ENCODE data around the gene YWHAB. TPM values are rescaled to one million over a fixed set of nuclear protein-coding genes. Genes with fewer than 3 reads are reported as not detected.

The YWHAB gene
- total RNA-seq, 1 donor from 2014 or later, result 43.2 TPM

- TF ChIP-seq, protein P1, sequence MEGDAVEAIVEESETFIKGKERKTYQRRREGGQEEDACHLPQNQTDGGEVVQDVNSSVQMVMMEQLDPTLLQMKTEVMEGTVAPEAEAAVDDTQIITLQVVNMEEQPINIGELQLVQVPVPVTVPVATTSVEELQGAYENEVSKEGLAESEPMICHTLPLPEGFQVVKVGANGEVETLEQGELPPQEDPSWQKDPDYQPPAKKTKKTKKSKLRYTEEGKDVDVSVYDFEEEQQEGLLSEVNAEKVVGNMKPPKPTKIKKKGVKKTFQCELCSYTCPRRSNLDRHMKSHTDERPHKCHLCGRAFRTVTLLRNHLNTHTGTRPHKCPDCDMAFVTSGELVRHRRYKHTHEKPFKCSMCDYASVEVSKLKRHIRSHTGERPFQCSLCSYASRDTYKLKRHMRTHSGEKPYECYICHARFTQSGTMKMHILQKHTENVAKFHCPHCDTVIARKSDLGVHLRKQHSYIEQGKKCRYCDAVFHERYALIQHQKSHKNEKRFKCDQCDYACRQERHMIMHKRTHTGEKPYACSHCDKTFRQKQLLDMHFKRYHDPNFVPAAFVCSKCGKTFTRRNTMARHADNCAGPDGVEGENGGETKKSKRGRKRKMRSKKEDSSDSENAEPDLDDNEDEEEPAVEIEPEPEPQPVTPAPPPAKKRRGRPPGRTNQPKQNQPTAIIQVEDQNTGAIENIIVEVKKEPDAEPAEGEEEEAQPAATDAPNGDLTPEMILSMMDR (IDR thresholded peaks at IDR 0.05; ENCODE audit: insufficient read depth, low read length, severe bottlenecking), result no peak
- H3K36me3 ChIP-seq (ENCODE audit: control insufficient read depth, insufficient read depth, low read length), result no peaks in the 10 kb centered on the region
- DNase-seq (ENCODE audit: low read depth), result no peak
- H3K27me3 ChIP-seq (ENCODE audit: control insufficient read depth, insufficient read depth, low read length), result peaks cover 2% of the 10 kb centered on the region
- no peak for FAIRE-seq
- no peak overlapping the region for H3K4me3 ChIP-seq (ENCODE audit: low read depth, low read length)
Observed at GRCh38 chr20:44850837-44851236, 34.7 kb upstream of the YWHAB start.

DNA sequence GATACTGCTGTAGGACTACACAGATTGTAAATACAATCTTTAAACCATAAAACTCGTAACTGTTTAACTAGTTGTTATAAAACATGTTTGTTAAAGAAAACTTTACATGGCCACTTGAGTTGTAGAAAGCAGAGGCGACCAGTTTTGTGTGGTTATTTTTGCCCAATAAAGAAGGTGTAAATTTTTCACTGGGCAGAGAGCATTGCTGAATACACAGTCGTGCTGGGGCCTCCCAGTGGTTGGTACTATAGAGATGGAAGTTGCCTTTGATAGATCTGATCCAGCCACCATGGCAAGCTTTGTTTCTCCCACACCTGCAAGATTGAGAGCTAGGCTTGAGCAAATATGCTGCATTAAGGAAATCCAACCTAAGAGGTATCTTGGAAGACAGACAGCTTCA lies 34.0 kb upstream of the YWHAB start:
- FAIRE-seq (no peak), DNase-seq (ENCODE audit: low read depth) (no peak)
- TF ChIP-seq, protein P1 (IDR thresholded peaks at IDR 0.05; ENCODE audit: insufficient read depth, low read length, severe bottlenecking), result no peak
- H3K36me3 ChIP-seq (ENCODE audit: control insufficient read depth, insufficient read depth, low read length), result no peaks in the 10 kb centered on the region
- H3K4me3 ChIP-seq (ENCODE audit: low read depth, low read length), result no peak overlapping the region
- peaks cover 2% of the 10 kb centered on the region for H3K27me3 ChIP-seq (ENCODE audit: control insufficient read depth, insufficient read depth, low read length)

GRCh38 chr20:44856442-44856841 lies 29.1 kb upstream of the YWHAB start:
- DNase-seq (ENCODE audit: low read depth) (no peak), FAIRE-seq (no peak)
- no peak overlapping the region for H3K4me3 ChIP-seq (ENCODE audit: low read depth, low read length)
- TF ChIP-seq, protein P1 (IDR thresholded peaks at IDR 0.05; ENCODE audit: insufficient read depth, low read length, severe bottlenecking), result no peak
- H3K36me3 ChIP-seq (ENCODE audit: control insufficient read depth, insufficient read depth, low read length), result no peaks in the 10 kb centered on the region
- H3K27me3 ChIP-seq (ENCODE audit: control insufficient read depth, insufficient read depth, low read length), result peaks cover 2% of the 10 kb centered on the region

DNA sequence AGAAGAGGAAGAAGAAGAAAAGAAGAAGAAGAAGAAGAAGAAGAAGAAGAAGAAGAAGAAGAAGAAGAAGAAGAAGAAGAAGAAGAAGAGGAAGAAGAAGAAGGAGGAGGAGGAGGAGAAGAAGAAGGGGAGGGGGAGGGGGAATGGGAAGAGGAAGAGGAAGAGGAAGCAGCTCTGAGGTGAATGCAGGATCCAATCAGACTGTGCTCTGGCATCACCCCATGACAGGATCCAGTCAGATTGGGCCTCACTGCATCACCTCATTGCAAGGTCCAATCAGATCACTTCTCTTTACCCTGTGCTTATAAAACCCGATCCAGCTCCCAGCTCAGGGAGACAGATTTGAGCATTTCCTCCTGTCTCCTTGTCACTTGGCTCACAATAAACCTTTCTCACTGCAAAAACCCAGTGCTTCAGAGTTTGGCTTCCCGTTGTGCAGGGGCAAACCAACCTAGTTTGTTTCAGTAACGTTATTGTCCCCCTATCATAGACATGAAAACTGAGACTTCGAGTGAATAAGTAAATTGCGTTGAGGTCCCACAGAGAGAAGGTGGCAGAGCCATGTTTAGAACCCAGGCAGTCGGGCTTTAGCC lies 28.6 kb upstream of the YWHAB start:
- FAIRE-seq (no peak), DNase-seq (ENCODE audit: low read depth) (no peak)
- no peak overlapping the region for H3K4me3 ChIP-seq (ENCODE audit: low read depth, low read length)
- H3K36me3 ChIP-seq (ENCODE audit: control insufficient read depth, insufficient read depth, low read length), result no peaks in the 10 kb centered on the region
- TF ChIP-seq, protein P1 (IDR thresholded peaks at IDR 0.05; ENCODE audit: insufficient read depth, low read length, severe bottlenecking), result no peak
- H3K27me3 ChIP-seq (ENCODE audit: control insufficient read depth, insufficient read depth, low read length), result peaks cover 2% of the 10 kb centered on the region

- TF ChIP-seq, protein P1 (IDR thresholded peaks at IDR 0.05; ENCODE audit: insufficient read depth, low read length, severe bottlenecking), result no peak
- Histone ChIP-seq H3K4me3 (ENCODE audit: low read depth, low read length) (no peak overlapping the region), H3K36me3 (ENCODE audit: control insufficient read depth, insufficient read depth, low read length) (no peaks in the 10 kb centered on the region), H3K27me3 (ENCODE audit: control insufficient read depth, insufficient read depth, low read length) (no peaks in the 10 kb centered on the region)
- FAIRE-seq, result no peak
- no peak for DNase-seq (ENCODE audit: low read depth)
Observed at GRCh38 chr20:44858606-44859360, 26.7 kb upstream of the YWHAB start.
